G401 (cell line): ENCODE data around the gene SCAMP4. TPM values are rescaled to one million over a fixed set of nuclear protein-coding genes. Genes with fewer than 3 reads are reported as not detected.
"Not testable (repeated sequence)": the region's sequence is repeated elsewhere in the genome, so short reads cannot be mapped to it uniquely, and the experiment has no call there.

Experiments used
- DNase-seq: peaks from one replicate; pipeline ENCODE4 v3.0.0-alpha.2; 2015; ENCODE audit warnings: low spot score
- in situ Hi-C: cut with HindIII; loops from 2 replicates; pipeline ENCODE4 v1.10.0; 2016; ENCODE audit warnings: low sequenced_read_pairs, mixed read lengths
- total RNA-seq: library from RNA; depleted of rRNA; stranded (reverse); fragments of >200 nt; shearing (Covaris generic); gene quantifications from 2 replicates; pipeline ENCODE4 v1.2.3, GENCODE V29; 2014

SCAMP4 gene
- total RNA-seq, 1 experiment from 2014 or later = 45.9 TPM

- in situ Hi-C loops, DNase-seq: not testable (repeated sequence)
These were observed 23.7 kb upstream of the SCAMP4 start for GRCh38 chr19:1881393-1882088.

- peak; percentile 25 for DNase-seq
- in situ Hi-C loops = no loop called here
These were observed 23.0 kb upstream of the SCAMP4 start for GRCh38 chr19:1882089-1882785.

- DNase-seq = peak; percentile 15
- in situ Hi-C loops = no loop called here
These were observed 22.2 kb upstream of the SCAMP4 start for GRCh38 chr19:1882786-1883692.

- in situ Hi-C loops = no loop called here
- no peak for DNase-seq
These were observed 21.4 kb upstream of the SCAMP4 start for GRCh38 chr19:1883784-1884183.

DNA sequence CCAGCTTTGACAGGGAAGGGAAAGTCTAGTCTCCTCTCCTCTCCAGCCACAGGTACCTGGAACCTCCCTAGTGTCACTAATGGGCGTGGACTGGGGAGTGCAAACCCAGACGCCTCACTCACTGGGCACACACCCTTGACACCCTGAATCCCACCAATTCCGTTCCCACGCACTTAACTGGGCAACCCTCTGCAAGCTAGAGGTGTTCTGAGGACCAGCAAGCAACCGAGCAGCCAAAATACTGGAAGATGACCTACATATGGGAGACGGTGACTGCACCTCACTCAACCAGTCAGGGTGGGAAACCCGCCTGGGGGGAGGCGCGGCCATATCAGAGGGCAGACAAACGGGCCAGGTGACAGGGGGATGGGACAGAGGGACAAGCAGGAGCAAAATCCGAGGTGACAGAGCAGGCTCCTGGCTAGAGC is 20.9 kb upstream of the SCAMP4 start:
- DNase-seq = peak; percentile 17
- in situ Hi-C loops = no loop called here

DNA sequence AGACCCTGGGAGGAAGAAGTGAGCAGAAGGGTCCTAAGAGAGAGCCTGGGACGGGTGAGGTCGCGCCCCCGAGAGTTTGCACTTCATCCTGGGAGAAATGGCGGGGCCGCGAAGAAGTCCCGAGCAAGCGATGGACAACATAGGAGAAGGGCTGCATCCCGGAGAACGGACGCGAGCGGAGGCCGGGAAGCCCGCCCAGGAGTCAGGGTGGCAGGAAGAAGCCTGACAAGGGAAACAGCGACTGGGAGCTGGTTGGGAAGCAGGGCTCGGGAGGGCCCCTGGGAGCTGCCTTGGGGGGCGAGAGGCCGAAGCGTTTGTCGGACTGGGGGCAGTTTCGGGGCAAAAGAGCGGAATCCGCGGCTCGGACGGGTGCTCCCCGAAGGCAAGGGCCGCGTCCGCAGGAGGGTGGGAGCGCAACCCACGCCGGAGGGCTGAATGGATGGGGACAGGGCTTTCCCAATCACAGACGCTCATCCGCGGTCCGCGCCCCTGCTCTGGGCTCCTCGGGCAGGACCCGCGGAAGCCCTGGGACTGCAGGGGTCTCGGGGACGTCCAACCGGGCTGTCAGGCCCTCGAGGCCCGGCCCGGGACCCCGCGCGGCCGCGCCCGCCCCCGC is 20.4 kb upstream of the SCAMP4 start:
- no peak for DNase-seq
- in situ Hi-C loops = no loop called here

DNA sequence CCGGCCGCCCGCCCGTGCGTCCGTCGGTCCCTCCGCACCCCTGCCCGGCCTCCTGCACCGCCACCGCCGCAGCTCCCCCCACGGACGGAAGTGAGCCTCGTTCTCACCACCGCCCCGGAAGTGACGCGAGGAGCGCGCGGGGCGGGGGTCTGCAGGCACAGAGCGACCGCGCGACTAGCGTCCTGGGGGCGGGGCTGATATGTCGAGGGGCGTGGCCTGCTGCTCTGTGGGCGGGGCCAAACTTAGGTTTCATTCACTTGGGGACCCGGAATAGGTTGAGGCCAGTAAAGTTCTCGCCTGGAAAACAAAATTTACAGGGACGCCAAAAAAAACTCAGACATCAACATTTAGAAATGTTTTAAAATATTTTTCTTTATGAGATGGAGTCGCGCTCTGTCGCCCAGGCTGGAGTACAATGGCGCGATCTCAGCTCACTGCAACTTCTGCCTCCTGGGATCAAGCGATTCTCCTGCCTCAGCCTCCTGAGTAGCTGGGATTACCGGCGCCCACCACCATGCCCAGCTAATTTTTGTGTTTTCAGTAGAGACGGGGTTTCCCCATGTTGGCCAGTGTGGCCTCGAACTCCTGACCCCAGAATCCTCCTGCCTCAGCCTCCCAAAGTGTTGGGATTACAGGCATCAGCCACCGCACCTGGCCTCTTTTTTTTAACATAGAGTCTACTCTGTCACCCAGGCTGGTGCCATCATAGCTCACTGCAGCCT is 19.6 kb upstream of the SCAMP4 start, which contains the start of gene ABHD17A:
Gene ABHD17A (minus strand): TSS at position 99 of the 722 bp plus-strand sequence. CDS start 3,930 bp downstream, outside the sequence.
- in situ Hi-C loops = not testable (repeated sequence)
- peak; percentile 91 for DNase-seq

- DNase-seq, in situ Hi-C loops: not testable (repeated sequence)
These were observed 18.8 kb upstream of the SCAMP4 start for GRCh38 chr19:1886360-1886759.

- in situ Hi-C loops = no loop called here
- no peak for DNase-seq
These were observed 16.8 kb upstream of the SCAMP4 start for GRCh38 chr19:1888385-1888784.

GRCh38 chr19:1889907-1890306 is 15.3 kb upstream of the SCAMP4 start:
- DNase-seq = no peak

GRCh38 chr19:1893791-1894190 is 11.4 kb upstream of the SCAMP4 start:
- in situ Hi-C loops = no loop called here
- DNase-seq = no peak

More at GRCh38 chr19:1889907-1890306, 15.3 kb upstream of the SCAMP4 start:
- in situ Hi-C loops = no loop called here

GRCh38 chr19:1896508-1896907 is 8.7 kb upstream of the SCAMP4 start:
- in situ Hi-C loops = no loop called here
- DNase-seq = no peak

- in situ Hi-C loops = no loop called here
- no peak for DNase-seq
These were observed 3.2 kb upstream of the SCAMP4 start for GRCh38 chr19:1901940-1902404.

- DNase-seq = no peak
- in situ Hi-C loops = no loop called here
These were observed 2.3 kb upstream of the SCAMP4 start for GRCh38 chr19:1902923-1903322.

DNA sequence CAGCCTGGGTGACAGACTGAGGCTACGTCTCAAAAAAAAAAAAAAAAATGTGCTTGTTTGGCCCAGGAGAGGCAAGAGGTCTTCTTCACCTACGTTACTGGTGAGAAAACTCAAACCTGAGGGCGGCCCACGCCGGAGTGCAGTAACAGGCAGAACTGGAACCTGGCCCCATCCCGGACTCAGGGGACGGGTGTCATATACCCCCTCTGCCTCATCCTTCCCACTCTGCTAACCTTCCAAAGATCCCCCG is 414 bp upstream of the SCAMP4 start:
- in situ Hi-C loops = no loop called here
- DNase-seq = no peak

DNA sequence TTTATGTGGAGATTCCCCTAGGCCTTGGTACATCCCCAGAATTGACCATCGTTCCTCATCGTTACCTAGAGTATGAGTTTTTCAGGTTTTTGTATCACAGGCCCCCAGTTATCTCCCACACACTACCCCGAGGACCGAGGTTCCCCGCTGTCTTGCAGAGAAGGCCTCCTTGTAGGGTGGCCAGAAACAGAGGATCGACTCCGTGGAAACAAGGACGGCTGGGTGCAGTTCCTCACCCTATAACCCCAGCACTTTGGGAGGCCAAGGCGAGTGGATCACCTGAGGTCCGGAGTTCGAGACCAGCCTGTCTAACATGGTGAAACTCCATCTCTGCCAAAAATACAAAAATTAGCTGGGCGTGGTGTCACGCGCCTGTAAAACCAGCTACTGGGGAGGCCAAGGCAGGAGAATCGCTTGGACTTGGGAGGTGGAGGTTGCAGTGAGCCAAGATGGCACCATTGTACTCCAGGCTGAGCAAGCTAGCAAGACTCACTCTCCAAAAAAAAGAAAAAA is 720 bp downstream of the SCAMP4 start:
- in situ Hi-C loops = no loop called here
- no peak for DNase-seq

- DNase-seq = no peak
- in situ Hi-C loops = no loop called here
These were observed 1.9 kb downstream of the SCAMP4 start for GRCh38 chr19:1906985-1907562.
